ENCODE data around the gene RGS7BP.
A peak's percentile ranks its signal among the peaks of the same experiment; 100 is the strongest.

Gene RGS7BP

DNA sequence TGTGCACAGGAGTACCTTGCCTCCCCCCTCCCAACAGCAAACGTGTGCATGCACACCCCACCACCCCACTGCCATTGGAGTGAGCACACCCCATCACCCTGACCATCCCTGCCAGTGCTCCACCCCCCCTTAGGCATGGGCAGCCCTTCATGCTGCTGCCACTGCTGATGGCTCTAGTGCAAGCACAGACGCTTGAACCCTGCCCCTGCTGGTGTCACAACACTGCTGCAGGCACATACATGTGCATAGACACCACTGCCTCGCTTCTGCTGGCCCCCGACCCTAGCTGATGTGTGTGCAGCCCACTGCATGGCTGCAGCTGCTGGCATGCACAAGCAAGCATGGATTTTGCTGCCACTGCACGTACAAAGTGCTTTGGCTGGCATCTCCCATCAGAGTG, 16.0 kb upstream of the RGS7BP start:
- no peak for TF ChIP-seq CTCF (IDR thresholded peaks at IDR 0.05; ENCODE audit: low read depth, low read length, missing control alignments)
- H3K4me3 ChIP-seq (replicated peaks; ENCODE audit: low read depth, low read length): no peak overlapping the region
- DNase-seq (ENCODE audit: extremely low read depth, low read depth): no peak

- no peak overlapping the region for H3K4me3 ChIP-seq (replicated peaks; ENCODE audit: low read depth, low read length)
- DNase-seq (ENCODE audit: extremely low read depth, low read depth): no peak
- TF ChIP-seq CTCF (IDR thresholded peaks at IDR 0.05; ENCODE audit: low read depth, low read length, missing control alignments): no peak
Measured at GRCh38 chr5:64497386-64497785, 8.4 kb upstream of the RGS7BP start.

GRCh38 chr5:64502196-64502595, 3.6 kb upstream of the RGS7BP start:
- no peak overlapping the region for H3K4me3 ChIP-seq (replicated peaks; ENCODE audit: low read depth, low read length)
- no peak for TF ChIP-seq CTCF (IDR thresholded peaks at IDR 0.05; ENCODE audit: low read depth, low read length, missing control alignments)
- no peak for DNase-seq (ENCODE audit: extremely low read depth, low read depth)

GRCh38 chr5:64506567-64507263, 900 bp downstream of the RGS7BP start:
- TF ChIP-seq CTCF (IDR thresholded peaks at IDR 0.05; ENCODE audit: low read depth, low read length, missing control alignments): no peak
- H3K4me3 ChIP-seq (replicated peaks; ENCODE audit: low read depth, low read length): 0 out of 2 replicates have a peak overlapping the region, but pooled peaks have one; percentile 4
- DNase-seq (ENCODE audit: extremely low read depth, low read depth): no peak

DNA sequence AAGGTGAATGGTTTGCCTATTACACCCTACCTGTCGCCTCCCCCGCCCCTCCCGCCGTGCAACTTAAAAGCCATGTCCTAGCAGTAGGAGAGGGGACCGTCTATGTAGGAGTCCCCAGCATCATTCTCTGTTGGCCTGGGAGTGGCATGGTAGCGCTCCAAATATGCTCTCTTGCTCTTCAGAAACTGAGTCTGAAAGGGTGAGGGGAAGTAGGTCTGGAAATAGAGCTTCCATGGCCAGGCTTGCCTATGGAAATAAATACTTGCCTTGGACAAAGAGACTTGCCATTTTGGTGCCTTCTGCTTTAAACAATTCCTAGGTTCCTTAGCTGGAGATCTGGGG, 1.4 kb downstream of the RGS7BP start:
- DNase-seq (ENCODE audit: extremely low read depth, low read depth): no peak
- H3K4me3 ChIP-seq (replicated peaks; ENCODE audit: low read depth, low read length): no peak overlapping the region
- TF ChIP-seq CTCF (IDR thresholded peaks at IDR 0.05; ENCODE audit: low read depth, low read length, missing control alignments): no peak

DNA sequence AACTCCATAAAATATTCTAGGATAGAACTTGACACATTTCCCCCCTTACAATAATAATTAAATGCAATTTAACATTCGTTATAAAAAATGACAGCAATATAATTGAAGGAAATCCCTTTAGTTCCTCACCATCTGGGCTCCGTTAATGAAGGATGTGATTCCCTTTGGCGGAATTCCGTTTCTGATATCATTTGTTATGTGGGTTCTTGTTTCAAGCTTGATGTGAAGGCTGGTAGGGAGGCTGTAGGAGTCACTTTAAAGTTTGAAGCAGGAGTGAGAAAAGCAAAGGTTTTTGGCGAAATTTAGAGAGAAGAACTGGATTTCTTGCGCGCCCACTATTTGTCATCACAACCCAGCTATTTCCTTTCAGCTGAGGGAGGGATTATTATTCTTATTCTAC, 4.0 kb downstream of the RGS7BP start:
- H3K4me3 ChIP-seq (replicated peaks; ENCODE audit: low read depth, low read length): no peak overlapping the region
- TF ChIP-seq CTCF (IDR thresholded peaks at IDR 0.05; ENCODE audit: low read depth, low read length, missing control alignments): no peak

DNA sequence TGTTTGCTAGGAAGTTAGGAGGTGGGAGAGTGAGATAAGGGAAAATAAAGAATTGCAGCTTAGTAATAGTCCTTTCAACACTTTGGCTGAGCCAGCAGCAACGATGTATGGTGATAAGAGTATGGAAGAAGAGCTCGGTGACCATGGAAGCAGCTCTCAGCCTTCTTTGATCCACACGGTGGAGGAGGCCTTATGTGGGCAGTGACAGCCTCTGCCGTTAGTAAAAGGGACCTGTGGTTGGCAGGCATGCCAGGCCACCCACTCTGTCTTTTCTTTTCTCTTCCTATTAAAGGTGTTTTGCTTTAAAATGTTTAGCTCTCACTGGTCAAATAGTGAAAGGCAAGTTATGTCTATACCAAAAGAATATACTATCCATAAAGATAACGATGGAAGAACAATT, 7.7 kb downstream of the RGS7BP start:
- no peak for TF ChIP-seq CTCF (IDR thresholded peaks at IDR 0.05; ENCODE audit: low read depth, low read length, missing control alignments)
- H3K4me3 ChIP-seq (replicated peaks; ENCODE audit: low read depth, low read length): no peak overlapping the region
- no peak for DNase-seq (ENCODE audit: extremely low read depth, low read depth)

More for the DNA sequence above, 4.0 kb downstream of the RGS7BP start:
- no peak for DNase-seq (ENCODE audit: extremely low read depth, low read depth)
